ENCODE results near the gene CFAP74.

GRCh38 chr1:1994536-1994935 is 9.1 kb downstream of the CFAP74 start:
- TF ChIP-seq CTCF (conservative IDR thresholded peaks at IDR 0.05; ENCODE audit: low read depth, low read length) (no peak), EZH2 (IDR thresholded peaks at IDR 0.05; ENCODE audit: low read length, unreplicated experiment) (no peak), EZH2phosphoT487 (IDR thresholded peaks at IDR 0.05; ENCODE audit: borderline replicate concordance, low read length) (no peak)

All from PC-3 (cell line).